ENCODE results near the gene ARSG. TPM values are rescaled to one million over a fixed set of nuclear protein-coding genes. Genes with fewer than 3 reads are reported as not detected.

Gene ARSG
- 8.7 and 8.9 TPM in 2 replicates for total RNA-seq
- long read RNA-seq, full-length matches to known transcripts = 31 of 50 reads
- long read RNA-seq, partial matches to known transcripts = 3 of 50 reads
- long read RNA-seq, other reads (novel, unspliced or antisense) = 16 of 50 reads

DNA sequence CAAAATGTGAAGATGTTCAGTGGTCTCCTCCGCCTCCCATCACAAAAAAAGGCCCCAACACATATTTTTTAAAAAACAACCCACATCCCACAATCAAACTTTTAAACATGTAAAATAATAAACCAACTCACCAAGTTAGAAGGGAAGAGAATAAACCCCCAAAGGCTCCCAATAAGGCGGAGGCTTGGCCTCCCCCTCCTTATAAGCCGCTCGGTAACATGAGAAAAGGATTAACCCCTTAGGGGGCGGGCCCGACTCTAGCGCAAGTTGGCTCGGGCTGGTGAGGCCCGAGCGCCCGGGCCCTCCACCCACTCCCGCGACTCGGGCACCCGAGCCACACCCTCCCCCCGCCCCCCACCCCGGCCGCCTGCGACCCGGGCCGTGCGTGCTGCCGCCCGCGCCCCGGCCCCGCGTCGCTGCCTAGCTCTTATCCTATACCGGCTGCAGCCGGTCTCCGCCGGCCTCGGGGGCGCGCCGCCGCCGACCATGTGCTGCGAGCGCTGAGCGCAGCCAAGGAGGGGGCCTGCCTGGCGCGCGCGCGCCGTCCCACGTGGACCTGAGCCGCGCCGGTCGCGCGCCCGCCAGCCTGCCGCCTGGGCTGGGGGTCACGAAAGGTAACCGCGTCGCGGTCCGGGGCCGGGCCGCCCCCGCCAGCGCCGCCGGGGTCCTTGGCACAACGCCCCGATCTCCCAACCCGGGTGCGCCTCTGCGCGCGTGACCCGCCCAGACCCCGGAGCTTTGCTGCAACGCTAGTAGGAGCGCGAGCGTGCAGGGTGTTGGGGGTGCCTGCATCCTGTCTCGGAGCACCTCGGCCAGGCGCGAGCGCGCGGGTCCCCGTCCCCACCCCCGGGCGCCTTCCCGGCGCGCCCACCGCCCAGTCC lies at the start of gene ARSG, which contains the start of gene SLC16A6:
ARSG (plus strand) TSS at position 541 of the 881 bp plus-strand sequence. CDS start 15,999 bp downstream, outside the sequence.
SLC16A6 (minus strand) TSS at position 173 of the 881 bp plus-strand sequence. CDS start 12,807 bp downstream, outside the sequence.
- H3K27ac Mint-ChIP-seq (ENCODE audit: unreplicated experiment) = peak within 1 kb of the TSS; percentile 77
- peaks cover 13% of the 10 kb centered on the region for H3K4me1 Mint-ChIP-seq (ENCODE audit: unreplicated experiment)
- H3K9me3 Mint-ChIP-seq (ENCODE audit: unreplicated experiment) = no peaks in the 10 kb centered on the region
- DNase-seq (ENCODE audit: extremely low spot score, unreplicated experiment) = peak; percentile 85
- H3K36me3 Mint-ChIP-seq (ENCODE audit: unreplicated experiment) = peaks cover 2% of the 10 kb centered on the region
- TF ChIP-seq, protein P1, sequence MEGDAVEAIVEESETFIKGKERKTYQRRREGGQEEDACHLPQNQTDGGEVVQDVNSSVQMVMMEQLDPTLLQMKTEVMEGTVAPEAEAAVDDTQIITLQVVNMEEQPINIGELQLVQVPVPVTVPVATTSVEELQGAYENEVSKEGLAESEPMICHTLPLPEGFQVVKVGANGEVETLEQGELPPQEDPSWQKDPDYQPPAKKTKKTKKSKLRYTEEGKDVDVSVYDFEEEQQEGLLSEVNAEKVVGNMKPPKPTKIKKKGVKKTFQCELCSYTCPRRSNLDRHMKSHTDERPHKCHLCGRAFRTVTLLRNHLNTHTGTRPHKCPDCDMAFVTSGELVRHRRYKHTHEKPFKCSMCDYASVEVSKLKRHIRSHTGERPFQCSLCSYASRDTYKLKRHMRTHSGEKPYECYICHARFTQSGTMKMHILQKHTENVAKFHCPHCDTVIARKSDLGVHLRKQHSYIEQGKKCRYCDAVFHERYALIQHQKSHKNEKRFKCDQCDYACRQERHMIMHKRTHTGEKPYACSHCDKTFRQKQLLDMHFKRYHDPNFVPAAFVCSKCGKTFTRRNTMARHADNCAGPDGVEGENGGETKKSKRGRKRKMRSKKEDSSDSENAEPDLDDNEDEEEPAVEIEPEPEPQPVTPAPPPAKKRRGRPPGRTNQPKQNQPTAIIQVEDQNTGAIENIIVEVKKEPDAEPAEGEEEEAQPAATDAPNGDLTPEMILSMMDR (IDR thresholded peaks at IDR 0.05) = no peak
- H3K4me3 Mint-ChIP-seq (ENCODE audit: unreplicated experiment) = peak within 1 kb of the TSS; percentile 81
- H3K27me3 Mint-ChIP-seq (ENCODE audit: unreplicated experiment) = peaks cover 19% of the 10 kb centered on the region

DNA sequence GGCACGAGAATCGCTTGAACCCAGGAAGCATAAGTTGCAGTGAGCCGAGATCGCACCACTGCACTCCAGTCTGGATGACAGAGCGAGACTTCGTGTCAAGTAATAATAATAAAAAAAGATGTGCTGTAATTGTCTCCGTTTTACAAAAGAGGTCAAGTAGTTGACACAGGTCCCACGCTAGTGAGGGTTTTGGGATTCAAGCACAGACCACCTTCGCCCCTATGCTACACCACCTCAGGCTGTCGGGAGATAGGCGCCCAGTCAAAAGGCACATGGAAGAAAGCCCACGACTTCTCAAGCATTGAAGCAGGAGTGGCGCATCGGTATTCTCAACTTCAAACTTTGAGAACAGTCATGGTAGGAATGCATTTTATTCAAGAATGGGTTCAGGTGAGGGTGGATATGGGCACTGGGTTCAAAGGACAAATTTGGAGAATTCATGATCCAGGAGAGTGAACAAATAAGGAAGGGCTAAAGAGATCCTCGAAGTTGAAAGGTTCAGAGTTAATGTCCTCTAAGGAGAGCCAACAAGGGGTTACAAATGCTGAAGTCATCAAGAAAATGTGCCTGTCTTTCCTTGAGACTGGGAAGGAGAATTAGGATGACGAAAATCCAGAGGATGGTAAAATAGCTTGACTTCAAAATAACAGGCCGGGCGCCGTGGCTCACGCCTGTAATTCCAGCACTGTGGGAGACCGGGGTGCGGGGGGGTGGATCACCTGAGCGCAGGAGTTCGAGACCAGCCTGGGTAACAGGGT lies 44.8 kb upstream of the ARSG start:
- DNase-seq (ENCODE audit: extremely low spot score, unreplicated experiment) = peak; percentile 25
- no peaks in the 10 kb centered on the region for H3K9me3 Mint-ChIP-seq (ENCODE audit: unreplicated experiment)
- peaks cover 6% of the 10 kb centered on the region for H3K36me3 Mint-ChIP-seq (ENCODE audit: unreplicated experiment)
- no peaks in the 10 kb centered on the region for H3K27me3 Mint-ChIP-seq (ENCODE audit: unreplicated experiment)
- peak overlapping the region; percentile 96 for H3K27ac Mint-ChIP-seq (ENCODE audit: unreplicated experiment)
- H3K4me3 Mint-ChIP-seq (ENCODE audit: unreplicated experiment) = peak overlapping the region; percentile 95
- TF ChIP-seq, protein P1 (IDR thresholded peaks at IDR 0.05) = no peak
- H3K4me1 Mint-ChIP-seq (ENCODE audit: unreplicated experiment) = peaks cover 17% of the 10 kb centered on the region

DNA sequence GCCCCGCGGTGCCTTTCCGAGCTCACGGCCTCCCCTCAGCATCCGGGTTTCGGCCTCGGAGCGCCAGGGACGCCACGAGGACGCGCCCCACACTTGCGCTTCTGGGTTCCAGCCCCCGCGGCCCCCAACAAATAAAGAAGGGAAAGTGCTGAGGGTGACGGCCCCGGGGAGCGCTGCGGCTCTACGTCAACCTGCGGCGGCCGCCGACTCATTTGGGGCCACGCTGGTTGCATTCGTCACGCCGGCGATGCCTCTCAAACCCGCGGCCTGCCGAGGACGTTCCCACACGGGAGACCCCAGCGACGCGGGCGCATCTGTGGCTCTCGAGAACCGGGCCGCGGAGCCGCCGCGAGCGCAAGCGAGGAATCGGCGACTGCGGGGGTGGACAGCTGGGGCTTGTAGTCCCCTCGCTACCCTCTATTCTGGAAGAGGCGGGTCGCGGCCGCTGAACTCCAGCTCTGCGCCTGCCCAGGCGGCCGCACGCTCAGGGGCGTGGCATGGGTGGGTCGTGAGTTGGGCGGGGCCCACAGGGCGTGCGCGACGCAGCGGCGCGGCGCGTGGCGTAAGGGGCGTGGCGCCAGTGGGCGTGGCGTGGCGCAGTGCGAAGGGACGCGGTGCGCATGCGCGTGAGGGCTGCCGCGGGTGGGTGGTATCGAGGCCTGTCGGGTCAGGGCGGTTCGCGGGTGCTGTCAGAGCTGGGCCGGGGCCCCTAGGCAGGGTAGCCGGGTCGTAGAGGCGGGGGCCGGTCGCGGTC lies 43.7 kb upstream of the ARSG start, which contains the start of gene AMZ2:
AMZ2 (plus strand) TSS at position 599 of the 754 bp plus-strand sequence. CDS start 2,145 bp downstream, outside the sequence.
- no peaks in the 10 kb centered on the region for H3K9me3 Mint-ChIP-seq (ENCODE audit: unreplicated experiment)
- H3K27me3 Mint-ChIP-seq (ENCODE audit: unreplicated experiment) = no peaks in the 10 kb centered on the region
- H3K36me3 Mint-ChIP-seq (ENCODE audit: unreplicated experiment) = peaks cover 14% of the 10 kb centered on the region
- peak; percentile 99 for DNase-seq (ENCODE audit: extremely low spot score, unreplicated experiment)
- TF ChIP-seq, protein P1 (IDR thresholded peaks at IDR 0.05) = no peak
- H3K4me3 Mint-ChIP-seq (ENCODE audit: unreplicated experiment) = peak within 1 kb of the TSS; percentile 95
- H3K27ac Mint-ChIP-seq (ENCODE audit: unreplicated experiment) = peak within 1 kb of the TSS; percentile 96
- H3K4me1 Mint-ChIP-seq (ENCODE audit: unreplicated experiment) = peaks cover 17% of the 10 kb centered on the region

DNA sequence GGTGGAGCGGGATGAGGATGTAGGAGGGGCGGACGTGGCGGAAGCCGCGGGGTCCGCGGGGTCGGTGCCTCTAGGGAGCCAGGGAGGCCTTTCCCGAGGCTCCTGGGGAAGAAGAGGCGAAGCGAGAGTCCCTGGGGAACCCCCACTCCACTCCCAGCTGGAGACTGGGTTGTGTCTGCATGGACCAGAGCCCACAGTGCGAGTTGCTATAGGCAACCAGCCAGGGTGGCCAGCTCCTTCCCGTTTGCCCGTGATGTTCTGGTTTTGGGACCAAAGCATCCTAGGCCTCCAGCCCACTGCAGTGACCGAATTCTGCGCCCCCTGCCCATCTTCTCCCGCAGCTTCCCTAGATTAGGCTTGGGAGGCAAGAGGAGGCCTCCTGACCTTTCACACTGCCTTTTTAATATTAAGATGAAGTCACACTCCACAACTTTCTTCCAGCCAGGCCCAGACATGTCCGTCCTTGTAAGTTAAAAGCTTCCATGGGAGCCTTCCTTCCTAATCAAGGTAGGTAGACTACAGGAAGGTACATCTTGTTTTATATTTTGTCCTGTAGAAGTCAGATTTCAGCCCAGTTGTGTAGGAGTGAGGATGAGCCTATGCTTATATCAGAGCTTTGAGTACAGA lies 43.0 kb upstream of the ARSG start:
- Mint-ChIP-seq H3K36me3 (ENCODE audit: unreplicated experiment) (peaks cover 21% of the 10 kb centered on the region), H3K4me1 (ENCODE audit: unreplicated experiment) (peaks cover 17% of the 10 kb centered on the region), H3K27me3 (ENCODE audit: unreplicated experiment) (no peaks in the 10 kb centered on the region), H3K27ac (ENCODE audit: unreplicated experiment) (peak overlapping the region; percentile 96), H3K4me3 (ENCODE audit: unreplicated experiment) (peak overlapping the region; percentile 95), H3K9me3 (ENCODE audit: unreplicated experiment) (no peaks in the 10 kb centered on the region)
- TF ChIP-seq, protein P1 (IDR thresholded peaks at IDR 0.05) = no peak
- DNase-seq (ENCODE audit: extremely low spot score, unreplicated experiment) = no peak
